Measurements from ENCODE around the gene CNGB1.
A peak's percentile ranks its signal among the peaks of the same experiment; 100 is the strongest.
"Not testable (repeated sequence)": the region's sequence is repeated elsewhere in the genome, so short reads cannot be mapped to it uniquely, and the experiment has no call there.

CNGB1 gene

DNA sequence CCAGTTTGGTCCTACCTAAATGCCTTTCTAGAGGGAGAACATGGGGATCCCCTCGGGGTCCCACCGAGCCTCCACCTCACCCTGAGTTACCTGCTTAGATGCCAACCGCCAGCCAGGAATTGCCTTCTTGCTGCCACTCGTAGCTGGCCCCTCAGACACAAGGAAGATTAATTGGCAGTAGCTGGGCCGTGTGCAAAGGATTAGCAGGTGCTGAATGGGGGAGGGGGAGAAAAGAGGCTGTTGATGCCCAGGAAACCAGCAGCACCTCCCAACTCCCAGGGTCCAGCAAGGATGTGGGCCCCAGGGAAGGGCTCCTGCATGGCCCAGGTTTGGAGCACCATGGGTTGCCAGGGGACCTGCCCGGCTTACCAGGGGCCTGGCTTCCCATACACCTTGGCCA is at the start of gene CNGB1:
TSS of gene CNGB1 (minus strand) at position 159 of the 400 bp plus-strand sequence. CDS start 3,842 bp downstream, outside the sequence.
- DNase-seq (ENCODE audit: low read depth, low spot score): no peak
- H3K27ac ChIP-seq: no peak within 1 kb of the TSS

DNA sequence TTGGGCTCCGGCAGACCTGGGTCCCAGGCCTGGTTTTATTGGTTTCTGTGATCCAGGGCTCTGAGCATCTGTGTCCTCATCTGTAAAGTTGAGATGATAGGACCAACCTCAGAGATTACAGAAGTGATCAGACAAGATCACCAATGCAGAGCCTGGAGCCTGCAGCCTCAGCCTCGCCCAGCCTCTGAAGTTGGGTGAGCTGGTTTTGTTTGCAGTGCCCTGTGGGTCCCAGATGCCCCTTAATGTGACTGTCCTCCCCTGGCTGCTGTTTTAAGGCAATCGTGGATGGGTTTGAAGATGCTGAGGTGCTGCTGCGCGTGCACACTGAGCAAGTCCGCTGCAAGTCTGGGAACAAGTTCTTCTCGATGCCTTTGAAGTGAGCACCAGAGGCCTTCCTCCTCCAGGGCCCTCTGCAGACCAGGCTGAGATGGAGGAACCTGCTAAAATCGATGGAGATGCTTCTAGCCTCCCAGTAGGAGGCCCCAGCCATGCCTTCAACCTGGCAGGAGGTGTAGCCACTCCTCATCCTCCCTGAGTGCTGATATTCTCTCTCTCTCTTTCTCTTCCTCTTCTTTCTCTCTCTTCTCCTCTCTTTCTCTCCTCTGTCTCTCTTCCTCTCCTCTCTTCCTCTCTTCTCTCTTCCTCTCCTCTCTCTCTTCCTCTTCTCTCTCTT is 49.1 kb upstream of the CNGB1 start:
- no peak for DNase-seq (ENCODE audit: low read depth, low spot score)
- no peak overlapping the region for H3K27ac ChIP-seq

DNA sequence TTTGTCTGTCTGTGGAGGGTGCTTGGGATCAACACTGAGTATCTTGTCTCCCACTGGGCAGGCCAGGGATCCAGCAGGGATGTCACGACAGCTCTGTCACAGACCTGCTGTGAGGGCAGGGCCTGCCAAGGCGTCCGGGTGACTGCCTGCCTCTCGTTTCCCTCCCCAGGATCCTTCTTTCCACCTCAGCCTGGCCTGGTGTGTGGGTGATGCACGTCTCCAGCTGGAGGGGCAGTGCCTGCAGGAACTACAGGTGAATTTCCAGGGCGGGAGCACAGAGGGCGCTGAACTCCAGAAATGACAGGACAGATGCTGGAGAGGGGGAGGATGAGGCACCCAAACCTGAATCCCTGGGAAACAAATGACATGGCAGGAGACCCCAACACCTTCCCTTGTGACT is 47.9 kb upstream of the CNGB1 start:
- no peak overlapping the region for H3K27ac ChIP-seq

DNA sequence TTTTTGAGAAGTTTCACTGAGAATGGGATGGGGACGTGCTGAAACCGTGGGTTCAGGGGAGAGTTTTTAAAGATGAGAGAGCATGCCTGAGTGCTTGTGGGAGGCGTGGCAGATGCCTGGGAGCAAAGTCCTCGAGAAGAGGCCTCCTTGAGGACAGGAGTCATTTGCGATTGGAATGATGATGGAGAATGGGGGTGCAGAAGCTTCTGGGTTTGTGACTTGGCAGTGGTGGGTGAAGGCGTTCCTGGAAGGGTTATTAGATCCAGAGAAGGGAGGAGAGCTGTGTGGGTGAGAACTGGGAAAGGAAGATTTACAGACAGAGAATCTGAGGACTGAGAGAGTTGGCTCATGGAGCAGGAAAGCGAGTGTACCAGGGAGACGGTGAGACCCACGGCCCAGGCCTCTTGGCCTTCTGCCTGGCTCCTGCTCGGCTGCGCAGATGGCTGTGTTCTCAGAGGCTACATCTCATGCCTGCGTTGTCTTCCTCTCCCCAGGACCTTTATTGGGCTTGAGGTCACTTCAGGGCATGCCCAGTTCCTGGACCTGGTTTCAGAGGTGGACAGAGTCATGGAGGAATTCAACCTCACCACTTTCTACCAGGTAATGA is 46.0 kb upstream of the CNGB1 start:
- no peak overlapping the region for H3K27ac ChIP-seq
- DNase-seq (ENCODE audit: low read depth, low spot score): no peak

More for the DNA sequence above, 47.9 kb upstream of the CNGB1 start:
- no peak for DNase-seq (ENCODE audit: low read depth, low spot score)

DNA sequence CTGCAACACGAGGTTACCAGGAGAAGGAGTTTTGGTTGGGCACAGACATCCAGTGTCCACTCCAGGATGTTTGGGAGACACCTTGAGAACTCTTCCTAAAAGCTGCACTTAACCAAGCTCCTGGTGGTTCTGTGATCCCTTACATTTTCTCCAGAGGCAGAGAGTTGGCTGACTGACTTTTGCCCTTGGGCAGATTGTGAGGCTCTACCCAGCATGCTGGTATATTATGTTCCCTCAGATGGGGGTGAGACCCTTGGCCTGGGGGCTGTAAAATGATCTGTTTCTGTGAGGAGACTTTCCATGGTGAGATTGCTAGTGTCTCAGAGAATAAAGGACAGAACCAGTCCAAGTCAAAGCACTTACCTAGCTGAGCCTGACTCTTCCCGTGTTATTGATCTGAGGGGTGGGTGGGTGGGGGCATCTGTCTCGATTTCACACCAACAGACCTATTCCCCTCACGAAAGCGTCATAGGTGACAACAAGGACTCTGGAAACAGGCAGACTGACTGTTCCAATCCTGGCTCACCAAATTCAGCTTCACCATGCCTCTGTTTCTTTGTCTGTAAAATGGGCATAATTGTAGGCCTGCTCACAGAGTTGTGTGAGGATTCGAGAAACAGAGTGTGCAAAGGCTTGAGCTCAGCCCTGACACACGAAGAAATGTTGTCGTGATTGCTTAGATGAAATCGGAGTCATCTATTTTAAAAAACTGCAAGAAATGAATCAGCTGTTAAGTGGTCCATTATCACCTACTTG is 42.5 kb upstream of the CNGB1 start:
- DNase-seq (ENCODE audit: low read depth, low spot score): no peak
- no peak overlapping the region for H3K27ac ChIP-seq

DNA sequence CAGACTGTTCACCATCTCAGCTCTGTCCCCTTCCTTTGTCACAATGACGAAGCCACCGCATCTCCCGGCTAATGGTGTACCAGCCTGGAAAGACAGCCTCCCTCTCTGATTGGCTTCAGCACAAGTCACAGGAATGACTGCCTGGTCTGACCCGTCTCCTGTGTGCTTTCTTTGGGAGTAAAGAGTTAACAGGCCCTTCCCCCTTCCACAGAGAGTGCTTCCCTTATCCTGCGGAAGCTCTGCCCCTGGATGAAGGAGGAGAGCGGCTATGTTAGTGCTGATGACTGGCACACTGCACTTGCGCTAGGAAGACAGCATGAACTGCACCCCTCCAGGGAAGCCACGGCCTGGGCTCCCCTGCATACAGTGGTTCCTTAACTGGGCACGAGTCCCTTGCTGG is 41.6 kb upstream of the CNGB1 start:
- no peak overlapping the region for H3K27ac ChIP-seq
- DNase-seq (ENCODE audit: low read depth, low spot score): no peak

DNA sequence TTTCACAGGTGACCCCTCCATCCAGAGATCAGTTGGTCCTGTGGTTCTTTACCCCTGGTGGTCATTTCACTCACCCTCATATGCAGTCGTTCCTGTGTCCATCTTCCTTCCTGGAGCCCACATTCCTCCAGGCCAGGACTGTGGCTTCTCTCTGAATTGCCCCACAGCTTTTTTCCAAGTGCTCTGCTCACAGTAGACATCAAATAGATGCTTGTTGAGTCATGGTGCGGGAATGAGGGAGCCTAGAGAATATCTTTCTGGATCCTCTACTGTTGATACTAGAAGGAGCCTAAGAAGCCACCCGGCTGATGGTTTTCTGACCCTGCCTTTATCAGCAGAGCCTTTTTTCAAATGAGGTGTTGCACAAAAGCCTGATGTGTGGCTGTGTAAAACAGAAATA is 40.7 kb upstream of the CNGB1 start:
- no peak for DNase-seq (ENCODE audit: low read depth, low spot score)
- no peak overlapping the region for H3K27ac ChIP-seq

DNA sequence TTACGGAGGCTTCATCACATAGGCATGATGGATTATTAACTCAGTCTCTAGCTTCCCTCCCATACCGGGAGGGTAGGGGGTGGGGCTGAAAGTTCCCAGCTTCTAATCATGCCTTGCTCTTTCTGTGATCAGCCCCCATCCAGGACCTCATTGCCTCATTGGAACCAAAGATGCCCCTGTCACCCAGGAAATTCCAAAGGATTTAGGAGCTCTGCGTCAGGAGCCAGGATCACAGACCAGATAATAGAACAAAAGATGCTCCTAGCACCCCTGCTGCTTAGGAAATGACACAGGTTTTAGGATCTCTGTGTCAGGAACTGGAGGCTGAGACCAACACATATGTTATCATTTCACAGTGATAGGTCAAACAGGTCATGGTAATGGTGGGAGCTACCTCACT is 40.0 kb upstream of the CNGB1 start:
- no peak overlapping the region for H3K27ac ChIP-seq
- no peak for DNase-seq (ENCODE audit: low read depth, low spot score)

DNA sequence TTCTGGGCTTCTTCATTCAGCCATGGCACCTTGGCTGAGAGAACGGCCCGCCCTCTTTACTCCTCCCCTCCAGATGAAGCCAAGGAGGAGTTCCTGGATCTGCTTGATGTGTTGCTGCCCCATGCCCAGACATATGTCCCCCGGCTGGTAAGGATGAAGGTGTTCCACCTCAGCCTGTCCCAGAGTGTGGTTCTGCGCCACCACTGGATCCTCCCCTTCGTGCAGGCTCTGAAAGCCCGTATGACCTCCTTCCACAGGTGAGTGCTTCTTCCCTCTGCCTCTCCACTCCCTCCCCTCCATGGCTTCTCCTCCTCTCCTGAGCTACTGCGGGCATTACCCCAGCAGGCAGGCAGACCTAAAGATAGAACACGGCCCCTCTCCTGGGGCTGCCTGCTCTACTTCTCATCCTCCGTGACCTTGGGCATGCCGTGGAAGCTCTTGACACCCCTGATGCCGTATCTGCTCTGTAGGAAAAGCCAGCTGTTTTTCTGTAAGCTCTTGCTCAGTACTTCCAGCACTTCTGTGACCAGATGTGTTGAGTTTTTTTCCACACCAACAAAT is 39.0 kb upstream of the CNGB1 start:
- DNase-seq (ENCODE audit: low read depth, low spot score): no peak

DNA sequence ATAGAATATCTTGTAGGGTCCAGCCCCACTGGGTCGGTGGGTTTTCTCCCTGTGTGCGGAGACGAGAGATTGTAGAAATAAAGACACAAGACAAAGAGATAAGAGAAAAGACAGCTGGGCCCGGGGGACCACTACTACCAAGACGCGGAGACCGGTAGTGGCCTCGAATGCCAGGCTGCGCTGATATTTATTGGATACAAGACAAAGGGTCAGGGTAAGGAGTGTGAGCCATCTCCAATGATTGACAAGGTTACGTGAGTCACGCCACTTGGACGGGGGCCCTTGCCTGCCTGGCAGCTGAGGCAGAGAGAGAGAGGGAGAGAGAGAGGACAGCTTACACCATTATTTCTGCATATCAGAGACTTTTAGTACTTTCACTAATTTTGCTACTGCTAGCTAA is 33.8 kb upstream of the CNGB1 start:
- DNase-seq (ENCODE audit: low read depth, low spot score): not testable (repeated sequence)

More for the DNA sequence above, 39.0 kb upstream of the CNGB1 start:
- H3K27ac ChIP-seq: no peak overlapping the region

DNA sequence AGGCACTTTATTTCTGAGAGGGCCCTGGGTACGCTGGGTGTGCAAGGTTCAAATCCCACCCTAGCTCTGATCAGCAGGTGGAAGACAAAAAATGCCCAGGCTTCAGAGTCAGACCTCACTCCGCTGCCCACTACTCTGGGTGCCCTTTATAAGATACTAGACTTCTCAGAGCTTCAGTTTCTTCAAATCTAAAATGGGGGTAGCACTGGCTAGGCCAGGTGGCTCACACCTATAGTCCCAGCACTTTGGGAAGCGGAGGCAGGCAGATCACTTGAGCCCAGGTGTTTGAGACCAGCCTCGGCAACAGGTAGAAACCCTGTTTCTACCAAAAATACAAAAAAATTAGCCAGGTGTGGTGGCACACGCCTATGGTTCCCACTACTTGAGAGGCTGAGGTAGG is 32.0 kb upstream of the CNGB1 start:
- no peak for DNase-seq (ENCODE audit: low read depth, low spot score)
- no peak overlapping the region for H3K27ac ChIP-seq

More for the DNA sequence above, 33.8 kb upstream of the CNGB1 start:
- H3K27ac ChIP-seq: not testable (repeated sequence)

DNA sequence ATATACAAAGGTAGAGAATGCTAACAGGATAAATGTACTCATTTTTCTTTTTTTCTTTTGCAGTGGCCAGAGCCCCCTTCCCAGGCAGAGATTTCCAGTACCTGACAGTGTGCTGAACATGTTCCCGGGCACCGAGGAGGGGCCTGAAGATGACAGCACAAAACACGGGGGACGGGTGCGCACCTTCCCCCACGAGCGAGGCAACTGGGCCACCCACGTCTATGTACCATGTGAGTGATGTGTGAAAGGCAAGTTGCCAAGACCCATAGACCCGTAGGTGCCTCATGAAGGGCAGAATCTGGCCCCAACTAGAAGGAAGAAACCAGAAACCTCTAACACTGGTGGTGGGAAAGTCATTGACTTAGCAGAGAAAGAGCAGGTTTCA is 31.5 kb upstream of the CNGB1 start:
- H3K27ac ChIP-seq: no peak overlapping the region
- no peak for DNase-seq (ENCODE audit: low read depth, low spot score)

DNA sequence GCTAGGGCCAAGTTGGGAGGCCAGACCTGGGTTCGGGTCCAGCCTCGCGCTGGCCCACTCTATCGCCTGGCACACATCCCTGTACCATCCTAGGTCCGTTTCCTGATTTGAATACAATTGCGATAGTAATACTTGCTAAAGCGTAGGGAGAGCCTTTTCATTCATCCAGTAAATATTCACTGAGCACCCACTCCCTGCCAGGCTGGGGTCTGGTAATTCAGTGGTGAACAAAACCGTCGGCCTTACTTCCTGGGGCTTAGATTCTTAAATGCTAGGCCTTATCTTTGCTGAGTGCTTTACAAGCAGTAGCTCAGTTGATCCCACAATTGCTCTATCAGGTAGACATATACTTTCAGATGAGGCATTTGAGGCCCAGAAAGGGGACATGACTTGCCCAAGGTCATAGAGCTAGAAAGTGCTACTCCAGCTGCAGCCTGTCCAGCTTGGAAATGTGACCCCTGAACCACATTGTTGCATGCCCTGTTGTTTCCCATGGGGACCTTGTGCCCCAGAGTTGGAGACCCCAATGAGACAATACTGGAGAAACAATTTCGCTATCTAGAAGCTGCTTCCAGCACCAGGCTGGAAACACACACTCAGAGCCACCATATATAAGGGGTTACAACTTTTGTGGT is 31.0 kb upstream of the CNGB1 start:
- H3K27ac ChIP-seq: peak overlapping the region; percentile 86
- DNase-seq (ENCODE audit: low read depth, low spot score): no peak

DNA sequence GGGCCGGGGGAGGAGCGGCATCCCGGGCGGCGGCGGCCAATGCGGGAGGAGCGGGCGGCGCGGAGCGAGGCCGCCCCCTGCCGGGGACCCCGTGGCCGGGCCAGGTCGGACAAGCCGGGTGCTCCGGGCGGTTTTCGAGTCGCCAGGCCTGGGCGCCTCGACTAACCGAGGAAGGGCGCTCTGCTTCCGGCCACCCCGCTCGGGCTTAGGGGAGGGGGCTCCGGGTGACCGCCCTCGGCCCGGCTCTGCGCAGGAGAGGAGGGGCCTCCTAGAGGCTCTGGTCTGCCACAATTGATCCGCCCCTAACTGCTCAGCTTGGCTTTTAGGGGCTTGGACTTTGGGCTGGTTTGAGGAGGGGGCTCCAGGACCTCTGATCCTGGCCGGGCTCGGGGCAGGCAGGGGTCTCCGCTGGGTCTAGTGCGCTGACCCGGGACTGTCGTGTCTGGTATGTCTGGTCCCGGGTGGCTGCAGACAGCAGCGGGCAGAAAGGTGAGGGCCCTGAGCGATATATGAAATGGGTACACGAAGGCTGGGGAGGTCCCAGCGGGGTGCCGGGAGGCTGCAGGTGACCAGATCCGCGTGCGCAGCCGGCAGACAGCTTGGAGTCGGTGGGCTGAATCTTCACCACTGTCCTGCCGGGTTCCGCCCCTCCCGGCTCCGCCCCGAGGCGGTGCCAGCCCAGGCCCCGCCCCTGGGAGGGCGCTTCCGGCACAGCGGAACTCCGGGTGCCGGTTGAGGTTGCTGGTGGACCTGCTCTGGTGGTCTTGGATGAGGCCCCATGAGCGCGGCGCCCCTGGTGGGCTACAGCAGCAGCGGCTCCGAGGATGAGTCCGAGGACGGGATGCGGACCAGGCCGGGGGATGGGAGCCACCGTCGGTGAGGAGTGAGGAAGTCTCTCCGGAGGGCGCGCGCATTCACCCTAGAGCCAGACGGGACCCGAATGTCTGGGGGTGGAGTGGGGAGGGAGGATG is 30.1 kb upstream of the CNGB1 start, which contains the start of gene USB1:
TSS of gene USB1 (plus strand) at position 702 of the 971 bp plus-strand sequence. CDS start at position 779, 77 bp downstream.
- no peak for DNase-seq (ENCODE audit: low read depth, low spot score)
- H3K27ac ChIP-seq: peak within 1 kb of the TSS; percentile 86

DNA sequence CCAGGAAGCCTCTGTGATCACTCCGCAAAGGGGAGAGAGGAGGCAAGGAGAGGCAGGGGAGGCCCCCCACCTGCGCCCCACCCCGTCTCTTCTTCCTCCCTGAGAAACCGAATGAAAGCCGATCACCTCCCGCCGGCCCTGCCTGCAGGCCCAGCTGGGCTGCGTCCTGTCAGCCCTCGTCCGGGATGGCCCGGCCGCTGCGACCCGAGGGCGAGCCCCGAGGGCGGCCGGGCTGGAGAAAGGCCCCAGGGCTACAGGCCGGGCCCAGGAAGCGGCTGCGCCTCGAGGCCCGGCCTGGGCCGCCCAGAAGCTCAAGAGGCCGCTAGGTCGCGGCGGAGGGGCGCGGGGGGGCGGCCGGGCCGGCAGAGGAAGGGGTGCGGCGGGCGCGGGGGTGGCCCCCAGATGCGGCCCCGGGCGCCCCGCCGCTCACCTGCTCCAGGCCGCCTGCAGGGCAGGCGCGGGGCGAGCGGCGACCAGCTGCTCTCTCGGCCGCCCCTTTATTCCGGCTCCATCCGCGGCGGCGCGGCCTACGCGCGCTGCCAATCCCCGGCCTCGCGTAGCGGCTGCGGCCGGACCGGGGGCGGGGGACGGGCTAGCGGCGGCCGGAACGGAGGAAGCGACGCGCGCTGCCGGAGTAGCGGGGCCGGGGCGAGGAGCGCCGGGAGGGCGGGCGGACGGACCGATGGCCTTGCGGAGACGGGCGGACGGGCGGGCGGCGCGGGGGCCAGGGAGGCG is 29.2 kb upstream of the CNGB1 start, which contains the start of gene ZNF319:
TSS of gene ZNF319 (minus strand) at position 702 of the 735 bp plus-strand sequence. CDS start 2,407 bp downstream, outside the sequence.
- DNase-seq (ENCODE audit: low read depth, low spot score): no peak
- peak within 1 kb of the TSS; percentile 86 for H3K27ac ChIP-seq

DNA sequence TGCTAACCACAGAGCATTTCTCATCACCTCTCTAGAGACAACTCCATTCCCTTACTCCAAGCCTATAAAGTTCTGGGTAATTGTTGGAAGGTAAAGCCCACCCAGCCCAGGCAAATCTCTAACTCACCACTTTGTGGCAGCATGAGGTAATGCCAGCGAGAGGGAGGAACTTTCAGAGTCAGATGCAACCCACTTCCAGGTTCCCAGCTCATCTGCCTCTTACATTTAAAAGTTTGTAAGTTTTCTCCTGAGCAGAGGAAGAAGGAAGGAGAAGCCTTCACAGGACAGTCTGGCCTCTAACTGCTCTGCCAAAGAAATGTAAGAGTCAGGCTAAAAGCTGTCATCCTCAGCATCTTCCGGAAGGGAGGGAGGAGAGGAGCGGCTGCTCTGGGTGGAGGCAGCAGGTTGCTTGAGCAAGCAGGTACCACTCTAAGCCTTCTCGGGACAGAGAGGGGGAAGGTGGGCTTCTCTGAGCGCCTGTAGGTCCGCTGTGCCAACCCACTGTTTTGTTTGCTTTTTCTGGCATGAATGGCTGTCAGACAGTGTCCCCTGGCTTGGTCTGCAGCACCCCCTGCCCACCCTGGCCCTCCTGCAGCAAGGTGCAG is 28.5 kb upstream of the CNGB1 start:
- no peak for DNase-seq (ENCODE audit: low read depth, low spot score)
- peak overlapping the region; percentile 86 for H3K27ac ChIP-seq

DNA sequence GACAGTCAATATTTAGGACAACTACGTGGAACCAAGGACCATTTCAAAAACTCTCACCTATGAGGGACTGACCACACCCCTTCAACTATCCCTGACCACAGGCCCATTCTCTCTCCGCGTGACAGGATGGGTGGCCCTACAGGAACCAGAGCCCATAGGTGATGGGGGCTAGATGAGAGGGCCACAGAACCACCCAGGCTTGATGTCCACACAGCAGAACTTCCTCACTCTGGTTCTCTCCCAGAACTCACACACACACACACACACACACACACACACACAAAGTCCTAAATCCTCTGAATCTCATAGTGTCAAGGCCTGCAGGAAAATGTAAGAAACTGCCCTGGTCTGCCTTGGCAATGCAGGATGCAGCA is 28.1 kb upstream of the CNGB1 start:
- H3K27ac ChIP-seq: peak overlapping the region; percentile 86

DNA sequence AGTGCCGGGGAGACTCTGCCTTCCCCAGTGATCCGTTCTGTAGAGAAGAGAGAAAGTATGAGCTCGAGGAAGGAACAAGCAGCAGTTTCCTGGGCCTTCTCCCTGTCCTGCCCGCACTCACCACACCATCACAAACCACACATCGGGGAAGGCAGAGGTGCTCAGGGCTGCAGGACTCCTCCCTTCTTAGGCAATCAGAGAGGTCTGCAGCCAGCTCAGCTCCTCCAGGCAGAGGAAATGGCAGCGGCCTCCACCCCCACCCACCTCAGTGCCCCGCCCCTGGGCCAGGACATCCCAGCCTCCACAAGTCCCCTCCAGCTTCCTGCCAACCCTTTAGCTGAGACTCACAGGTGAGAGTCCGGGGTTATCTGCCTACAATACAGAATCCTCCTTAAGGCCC is 27.6 kb upstream of the CNGB1 start:
- DNase-seq (ENCODE audit: low read depth, low spot score): peak; percentile 54
- peak overlapping the region; percentile 86 for H3K27ac ChIP-seq

More for the DNA sequence above, 28.1 kb upstream of the CNGB1 start:
- DNase-seq (ENCODE audit: low read depth, low spot score): no peak
